Activated naive CD4-positive, alpha-beta T cell treated with Interleukin-2 at 50 U/mL for 16 hours (primary cell): Measurements from ENCODE around the gene SSH2.

Experiments used
- DNase-seq: peaks from one replicate; pipeline ENCODE4 v3.0.0-alpha.2; 2020

The SSH2 gene

GRCh38 chr17:29620779-29621500, 309.1 kb downstream of the SSH2 start:
- no peak for DNase-seq

DNA sequence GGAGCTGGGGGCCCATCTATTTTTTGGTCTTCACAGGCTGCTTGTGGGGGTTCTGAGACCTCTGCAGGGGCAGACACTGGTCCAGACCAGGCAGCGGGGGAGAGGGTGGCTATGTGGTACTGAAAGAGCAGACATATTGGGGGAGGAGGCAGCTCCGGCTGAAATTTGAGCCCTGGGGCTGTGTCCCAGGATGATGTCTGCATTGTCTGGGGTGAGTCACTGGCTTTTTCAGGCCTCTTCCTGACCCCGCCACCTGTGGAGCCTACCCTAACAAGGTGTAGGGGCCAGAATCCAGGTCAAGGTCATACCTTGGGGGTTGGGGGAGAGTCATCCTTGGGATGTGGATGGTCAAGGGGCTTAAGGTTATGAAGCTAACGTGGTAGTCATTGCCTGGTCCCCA, 309.8 kb downstream of the SSH2 start:
- DNase-seq: no peak

DNA sequence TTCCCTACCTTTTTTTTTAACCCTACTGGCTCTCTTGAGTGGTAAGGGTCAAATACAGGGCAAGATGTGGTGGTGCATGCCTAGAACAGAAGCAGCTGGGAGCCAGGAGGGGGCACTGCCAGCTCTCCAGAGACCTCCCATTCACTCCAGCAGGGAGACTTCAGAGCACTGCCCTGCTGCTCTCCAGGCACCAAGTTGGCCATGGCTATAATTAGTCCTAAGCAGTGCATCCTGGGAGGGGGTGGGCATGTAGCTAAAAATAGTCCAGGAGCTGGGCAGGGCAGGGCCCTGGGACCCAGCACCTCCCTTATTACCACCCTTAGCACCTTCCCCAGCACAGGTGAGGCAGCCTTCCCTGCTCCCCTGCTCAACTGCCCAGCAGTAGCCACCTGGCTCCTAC, 310.8 kb downstream of the SSH2 start:
- no peak for DNase-seq

DNA sequence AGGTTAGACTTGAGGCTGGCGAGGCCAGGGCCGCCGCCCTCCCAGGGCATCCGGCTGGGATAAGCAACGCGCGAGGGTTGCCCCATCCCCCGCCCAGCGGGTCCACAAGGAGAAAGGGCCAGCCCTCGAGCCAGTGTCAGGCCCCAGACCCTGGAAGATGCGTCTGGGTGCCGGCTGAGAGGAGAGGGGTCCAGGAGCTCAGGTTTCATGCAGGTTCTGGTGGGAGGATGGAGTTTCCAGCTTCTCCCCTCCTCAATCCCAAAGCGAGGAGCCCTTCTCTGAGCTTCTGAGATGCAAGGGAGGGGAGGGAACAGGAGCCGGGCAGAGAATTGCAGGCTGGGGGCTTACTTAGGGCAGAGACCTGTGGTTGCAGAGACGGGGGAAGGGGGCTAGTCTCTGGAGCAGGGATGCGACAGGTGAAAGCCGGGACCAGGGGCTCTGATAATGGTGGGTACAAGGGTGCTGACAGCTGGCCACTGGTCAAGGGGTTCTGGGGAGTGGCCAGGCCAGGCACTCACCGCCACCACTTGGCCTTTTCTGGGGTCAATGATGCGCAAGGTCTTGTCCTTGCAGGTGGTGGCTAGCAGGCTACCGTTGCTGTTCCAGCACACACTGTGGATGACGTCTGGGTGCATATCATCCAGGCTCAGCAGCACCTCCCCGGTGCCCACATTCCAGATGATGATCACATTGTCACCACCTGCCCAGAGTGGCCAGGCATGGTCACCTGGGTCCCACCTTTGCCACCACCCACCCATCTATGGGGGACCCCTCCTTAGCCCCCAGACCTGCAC, 311.6 kb downstream of the SSH2 start:
- DNase-seq: no peak

DNA sequence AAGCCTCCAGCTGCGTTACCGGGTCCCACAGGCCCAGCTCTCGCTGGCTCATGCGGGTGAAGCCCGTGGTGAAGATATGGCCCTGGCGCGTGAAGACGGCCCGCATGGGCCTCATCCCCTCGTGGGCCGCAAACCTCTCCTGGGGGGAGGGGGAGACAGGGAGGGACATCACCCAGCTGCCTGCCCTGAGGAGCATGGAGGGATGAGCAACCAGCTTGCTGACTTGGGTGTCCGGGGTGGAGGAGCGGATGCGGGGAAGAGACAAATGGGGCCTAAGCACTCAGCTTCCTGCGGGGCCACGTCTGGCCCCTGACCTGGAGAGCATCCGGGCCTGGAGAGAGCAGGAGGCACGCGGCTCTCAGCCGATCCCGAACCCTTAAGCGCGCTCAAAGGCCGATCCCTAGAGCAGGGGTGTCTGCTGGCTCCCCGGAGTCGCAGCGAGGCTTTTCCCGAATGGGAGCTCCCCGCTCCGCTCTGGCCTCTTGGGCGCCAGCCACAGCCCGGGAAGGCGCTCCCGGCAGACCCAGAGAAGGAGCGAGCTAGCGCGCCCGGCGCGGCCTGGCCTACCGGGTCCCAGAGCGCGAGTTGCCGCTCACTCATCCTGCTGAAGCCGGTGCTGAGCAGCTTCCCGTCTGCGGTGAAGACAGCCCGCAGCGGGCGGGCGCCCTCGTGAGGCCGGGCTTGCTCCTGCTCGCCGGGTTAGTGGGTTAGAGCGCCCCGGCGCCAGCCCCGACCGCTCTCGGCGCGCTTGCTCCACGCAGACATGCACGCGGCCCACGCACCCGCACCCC, 312.4 kb downstream of the SSH2 start:
- peak; percentile 89 for DNase-seq

DNA sequence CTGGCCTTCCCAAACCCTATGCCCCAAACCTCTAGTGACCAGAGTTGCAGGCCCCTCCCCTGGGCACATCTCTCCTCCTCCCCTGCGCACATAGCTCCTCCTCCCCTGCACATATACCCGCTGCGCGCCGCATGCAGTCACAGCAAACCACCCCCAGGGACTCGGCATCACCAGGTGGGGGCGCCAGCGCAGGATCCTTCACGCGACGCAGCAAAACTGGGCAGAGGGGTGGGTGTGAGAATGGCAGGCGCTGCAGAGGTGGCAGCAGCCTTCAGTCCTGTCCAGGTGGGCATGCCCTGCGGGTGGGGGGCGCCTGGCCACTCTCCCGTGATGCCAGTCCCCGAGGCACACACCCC, 312.9 kb downstream of the SSH2 start:
- peak; percentile 94 for DNase-seq

DNA sequence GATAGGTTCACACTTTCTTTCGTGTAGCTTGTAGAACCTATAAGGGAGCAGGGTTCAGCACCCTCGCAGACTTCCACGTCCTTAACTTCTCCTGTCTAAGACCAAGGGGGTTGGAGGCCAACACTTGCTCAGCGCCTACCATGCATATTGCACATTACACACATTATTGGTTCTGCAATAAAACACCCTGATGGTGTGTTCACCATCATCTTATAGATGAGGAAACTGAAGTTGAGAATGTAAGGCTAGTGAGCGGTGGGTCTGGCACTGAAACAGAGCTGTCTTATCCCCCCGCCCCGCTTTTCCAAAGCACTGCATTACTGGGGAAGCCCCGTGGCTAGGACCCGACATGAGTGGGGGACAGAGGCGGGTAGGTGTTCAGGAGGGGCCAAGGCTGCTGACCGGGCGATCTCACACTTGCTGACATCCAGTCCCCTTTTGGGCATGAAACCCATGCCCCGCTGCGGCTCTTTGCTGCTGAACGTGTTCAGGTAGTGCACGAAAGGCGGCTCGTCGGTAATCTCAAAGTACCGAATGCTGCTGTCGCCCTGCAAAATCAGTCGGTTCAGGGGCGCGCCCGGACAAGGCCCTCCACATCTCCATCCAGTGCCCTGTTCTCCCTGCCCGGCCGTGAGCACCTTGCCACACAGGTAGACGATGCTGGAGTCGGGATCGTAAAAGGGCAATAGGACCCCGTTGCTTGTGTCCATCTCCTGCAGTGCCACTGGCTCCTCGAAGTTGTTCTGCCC, 313.6 kb downstream of the SSH2 start:
- DNase-seq: no peak

- peak; percentile 88 for DNase-seq
These were observed 314.3 kb downstream of the SSH2 start for GRCh38 chr17:29615492-29616299.

DNA sequence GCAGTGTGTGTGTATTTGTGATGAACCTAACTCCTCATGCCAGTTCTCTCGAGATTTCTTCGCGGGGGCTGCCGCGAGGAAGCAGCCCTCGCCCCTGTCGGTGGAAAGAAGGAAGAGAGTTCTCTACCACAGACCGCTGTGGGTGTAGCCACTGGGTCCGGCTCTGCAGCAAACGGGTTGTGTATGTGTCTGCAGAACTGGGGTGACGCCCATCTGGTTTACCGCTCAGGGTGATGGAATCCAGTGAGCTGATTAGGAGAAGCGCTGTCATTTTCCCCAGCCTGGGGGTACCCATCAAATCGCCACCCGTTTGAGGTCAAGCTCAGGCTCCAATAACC, 315.0 kb downstream of the SSH2 start:
- peak; percentile 67 for DNase-seq

GRCh38 chr17:29614349-29615047, 315.5 kb downstream of the SSH2 start:
- no peak for DNase-seq

GRCh38 chr17:29613856-29614255, 316.2 kb downstream of the SSH2 start:
- DNase-seq: no peak

DNA sequence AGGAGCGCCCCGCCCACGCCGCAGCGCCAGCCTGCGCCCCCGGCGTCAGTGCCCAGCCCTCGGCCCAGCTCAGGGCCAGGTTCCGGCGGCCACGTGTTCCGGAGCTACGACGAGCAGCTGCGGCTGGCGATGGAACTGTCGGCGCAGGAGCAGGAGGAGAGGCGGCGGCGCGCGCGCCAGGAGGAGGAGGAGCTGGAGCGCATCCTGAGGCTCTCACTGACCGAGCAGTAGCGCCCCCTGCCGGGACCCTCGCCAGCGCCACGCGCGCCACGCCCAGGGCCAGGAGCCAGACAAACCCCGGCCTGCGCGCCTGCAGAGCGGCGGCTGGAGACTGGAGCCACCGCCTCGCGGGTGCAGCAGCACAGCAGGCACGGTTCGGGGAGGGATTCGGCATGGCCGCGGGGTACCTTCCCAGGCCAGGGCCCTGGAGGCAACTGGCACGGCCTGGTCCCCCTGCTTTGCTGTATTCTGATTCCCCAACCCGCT, 316.6 kb downstream of the SSH2 start:
- peak; percentile 96 for DNase-seq

DNA sequence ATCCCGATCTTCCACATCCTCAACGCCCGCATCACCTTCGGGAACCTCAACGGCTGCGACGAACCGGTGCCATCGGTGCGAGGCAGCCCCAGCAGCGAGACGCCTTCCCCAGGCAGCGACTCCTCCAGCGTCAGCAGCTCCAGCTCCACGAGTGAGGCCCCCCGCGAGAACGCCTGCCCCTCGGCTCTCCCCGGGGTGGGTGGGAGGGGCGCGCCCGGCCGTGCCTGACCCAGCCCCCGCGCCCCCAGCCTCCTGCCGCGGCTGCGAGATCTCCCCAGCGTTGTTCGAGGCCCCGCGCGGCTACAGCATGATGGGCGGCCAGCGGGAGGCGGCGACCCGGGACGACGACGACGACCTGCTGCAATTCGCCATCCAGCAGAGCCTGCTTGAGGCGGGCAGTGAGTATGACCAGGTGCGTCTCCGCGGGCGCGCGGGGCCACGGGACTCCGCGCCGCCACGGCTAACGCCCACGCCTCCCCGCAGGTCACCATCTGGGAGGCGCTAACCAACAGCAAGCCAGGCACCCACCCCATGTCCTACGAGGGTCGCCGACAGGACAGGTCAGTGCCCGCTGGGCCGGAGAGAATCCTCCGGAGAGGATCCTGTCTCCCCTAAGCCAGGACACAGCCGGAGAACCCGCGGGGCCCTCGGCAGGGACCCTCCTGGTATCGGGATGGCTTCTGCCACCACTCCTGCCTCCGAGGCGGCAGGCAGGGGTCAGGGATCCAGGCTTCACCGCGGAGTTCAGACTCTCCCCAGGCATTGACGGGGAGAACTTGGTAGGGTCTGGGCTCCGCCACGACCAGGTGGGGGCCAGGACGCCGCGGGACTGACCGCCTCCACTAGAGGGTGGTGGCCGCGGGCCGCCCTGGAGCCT, 317.4 kb downstream of the SSH2 start:
- DNase-seq: no peak

GRCh38 chr17:29612094-29612403, 318.0 kb downstream of the SSH2 start:
- no peak for DNase-seq

DNA sequence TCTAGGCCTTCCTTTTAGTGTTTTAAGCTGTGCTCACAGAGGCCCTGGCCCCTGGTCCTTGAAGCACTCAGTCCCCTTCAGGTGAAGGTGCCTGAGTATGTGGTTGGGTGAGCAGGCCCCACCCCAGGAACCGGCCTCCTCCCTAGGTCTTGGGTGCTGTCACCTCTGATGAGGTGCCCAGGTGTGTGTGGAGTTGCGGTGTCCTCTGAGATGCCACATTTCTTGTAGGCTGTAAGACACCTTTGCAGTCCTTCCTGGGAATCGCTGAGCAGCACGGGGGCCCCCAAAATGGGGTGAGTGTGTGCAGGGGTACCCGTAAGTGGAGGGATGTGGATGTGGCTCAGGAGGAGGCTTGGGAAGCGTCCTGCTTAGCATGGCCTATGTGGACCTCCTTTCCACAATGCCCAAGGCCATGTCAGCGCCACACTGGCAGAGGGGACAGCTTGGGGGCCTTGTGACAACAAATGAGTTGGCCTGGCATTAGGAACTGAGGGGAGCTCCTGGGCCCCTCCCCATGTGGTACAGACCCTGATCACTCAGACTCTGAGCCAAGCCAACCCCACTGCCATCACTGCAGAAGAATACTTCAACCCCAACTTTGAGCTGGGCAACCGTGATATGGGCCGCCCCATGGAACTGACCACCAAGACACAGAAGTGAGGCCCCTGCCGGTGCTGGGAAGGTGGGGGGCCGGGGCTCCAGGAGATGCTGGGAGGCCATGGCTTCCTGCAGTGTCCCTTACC, 318.5 kb downstream of the SSH2 start:
- no peak for DNase-seq

- DNase-seq: no peak
These were observed 319.6 kb downstream of the SSH2 start for GRCh38 chr17:29610395-29610794.

GRCh38 chr17:29608986-29609385, 321.0 kb downstream of the SSH2 start:
- DNase-seq: no peak

GRCh38 chr17:29607557-29608195, 322.4 kb downstream of the SSH2 start:
- no peak for DNase-seq

DNA sequence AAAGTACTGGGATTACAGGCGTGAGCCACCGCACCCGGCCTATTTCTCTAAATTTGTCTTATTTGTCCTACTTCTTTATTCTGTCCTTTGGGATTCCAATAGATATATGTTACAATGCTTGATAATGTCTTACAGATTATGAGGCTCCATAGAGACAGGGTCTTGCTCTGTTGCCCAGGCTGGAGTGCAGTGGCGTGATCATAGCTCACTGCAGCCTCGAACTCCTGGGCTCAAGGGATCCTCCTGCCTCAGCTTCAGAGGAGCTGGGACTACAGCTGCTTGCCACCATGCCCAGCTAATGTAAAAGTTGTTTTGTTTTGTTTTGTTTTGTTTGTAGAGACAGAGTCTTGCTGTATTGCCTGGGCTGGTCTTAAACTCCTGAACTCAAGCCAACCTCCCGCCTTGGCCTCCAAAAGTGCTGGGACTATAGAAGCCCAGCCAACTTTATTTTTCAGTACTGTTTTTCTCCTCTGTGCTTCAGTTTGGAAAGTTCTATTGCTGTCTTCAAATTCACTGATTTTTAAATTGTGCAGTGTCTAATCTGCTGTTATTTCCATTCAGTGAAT, 326.8 kb downstream of the SSH2 start:
- no peak for DNase-seq
